ENCODE results near the gene GALNTL6. TPM values are rescaled to one million over a fixed set of nuclear protein-coding genes. Genes with fewer than 3 reads are reported as not detected.
A peak's percentile ranks its signal among the peaks of the same experiment; 100 is the strongest.

The GALNTL6 gene
- total RNA-seq (2014; rRNA removed; shearing (Covaris generic)) (0.38 TPM in 1 of 2 replicates, not detected in the other), polyA plus RNA-seq (2016; fragmentation: Nextera tagmentation; extraction: Ambion mirVana) (0.10 and 0.40 TPM in 2 replicates)
- long read RNA-seq, result 0 reads

- Histone ChIP-seq H3K4me1 (ENCODE audit: insufficient read depth) (peaks cover 13% of the 10 kb centered on the region), H3K9me2 (ENCODE audit: insufficient read depth) (no peaks in the 10 kb centered on the region), H3K27me3 (ENCODE audit: insufficient read depth) (peaks cover 59% of the 10 kb centered on the region), H3F3A (replicated peaks; ENCODE audit: low read depth) (peaks cover 5% of the 10 kb centered on the region; the same call in 1 of the 2 replicates), H4K20me1 (replicated peaks; ENCODE audit: insufficient read depth) (no peaks in the 10 kb centered on the region), H3K27ac (ENCODE audit: low read depth) (no peak within 1 kb of the TSS), H3K4me2 (peak within 1 kb of the TSS; percentile 97), H3K4me3 (peak within 1 kb of the TSS; percentile 80), H2AFZ (peak within 1 kb of the TSS; percentile 100), H3K79me2 (replicated peaks; ENCODE audit: insufficient read depth) (no peaks in the 10 kb centered on the region), H3K36me3 (ENCODE audit: insufficient read depth) (no peaks in the 10 kb centered on the region)
- Mint-ChIP-seq H3K9me3 (peaks cover 5% of the 10 kb centered on the region), H3K4me1 (peaks cover 12% of the 10 kb centered on the region), H3K27me3 (ENCODE audit: insufficient read depth, low read depth, poor library complexity) (peaks cover 32% of the 10 kb centered on the region), H3K4me3 (peak within 1 kb of the TSS; percentile 90), H3K36me3 (ENCODE audit: low read depth) (no peaks in the 10 kb centered on the region), H3K27ac (no peak within 1 kb of the TSS)
- no peak for TF ChIP-seq POLR2AphosphoS5 (IDR thresholded peaks at IDR 0.05; ENCODE audit: low read depth)
- peak; percentile 32 for TF ChIP-seq EZH2 (IDR thresholded peaks at IDR 0.05; ENCODE audit: low read depth, unreplicated experiment)
- ATAC-seq, result peak; percentile 87
- peak; percentile 53 for DNase-seq (ENCODE audit: low spot score)
Observed at GRCh38 chr4:171812665-171813525, at the start of gene GALNTL6. Gene GALNTL6, plus strand, starts transcription at chr4:171813404.

- no peaks in the 10 kb centered on the region for H3K4me1 ChIP-seq (ENCODE audit: insufficient read depth)
- no peaks in the 10 kb centered on the region for H3K36me3 ChIP-seq (ENCODE audit: insufficient read depth)
- Mint-ChIP-seq H3K27me3 (ENCODE audit: insufficient read depth, low read depth, poor library complexity) (peaks cover 3% of the 10 kb centered on the region), H3K36me3 (ENCODE audit: low read depth) (peaks cover 4% of the 10 kb centered on the region; the same call in 1 of the 3 replicates), H3K4me1 (no peaks in the 10 kb centered on the region), H3K4me3 (no peak overlapping the region), H3K9me3 (peaks cover 8% of the 10 kb centered on the region), H3K27ac (no peak overlapping the region)
- ATAC-seq, result no peak
- H2AFZ ChIP-seq, result no peak overlapping the region
- H3K79me2 ChIP-seq (replicated peaks; ENCODE audit: insufficient read depth), result no peaks in the 10 kb centered on the region
- H3K4me2 ChIP-seq, result no peak overlapping the region
- H4K20me1 ChIP-seq (replicated peaks; ENCODE audit: insufficient read depth), result no peaks in the 10 kb centered on the region
- TF ChIP-seq POLR2AphosphoS5 (IDR thresholded peaks at IDR 0.05; ENCODE audit: low read depth) (no peak), ZNF114 (CRISPR knock-in tag; IDR thresholded peaks at IDR 0.05) (no peak), JUNB (IDR thresholded peaks at IDR 0.05; ENCODE audit: unreplicated experiment) (no peak), EZH2phosphoT487 (IDR thresholded peaks at IDR 0.05; ENCODE audit: unreplicated experiment) (no peak), ETS1 (IDR thresholded peaks at IDR 0.05) (no peak)
- TF ChIP-seq, protein P1, sequence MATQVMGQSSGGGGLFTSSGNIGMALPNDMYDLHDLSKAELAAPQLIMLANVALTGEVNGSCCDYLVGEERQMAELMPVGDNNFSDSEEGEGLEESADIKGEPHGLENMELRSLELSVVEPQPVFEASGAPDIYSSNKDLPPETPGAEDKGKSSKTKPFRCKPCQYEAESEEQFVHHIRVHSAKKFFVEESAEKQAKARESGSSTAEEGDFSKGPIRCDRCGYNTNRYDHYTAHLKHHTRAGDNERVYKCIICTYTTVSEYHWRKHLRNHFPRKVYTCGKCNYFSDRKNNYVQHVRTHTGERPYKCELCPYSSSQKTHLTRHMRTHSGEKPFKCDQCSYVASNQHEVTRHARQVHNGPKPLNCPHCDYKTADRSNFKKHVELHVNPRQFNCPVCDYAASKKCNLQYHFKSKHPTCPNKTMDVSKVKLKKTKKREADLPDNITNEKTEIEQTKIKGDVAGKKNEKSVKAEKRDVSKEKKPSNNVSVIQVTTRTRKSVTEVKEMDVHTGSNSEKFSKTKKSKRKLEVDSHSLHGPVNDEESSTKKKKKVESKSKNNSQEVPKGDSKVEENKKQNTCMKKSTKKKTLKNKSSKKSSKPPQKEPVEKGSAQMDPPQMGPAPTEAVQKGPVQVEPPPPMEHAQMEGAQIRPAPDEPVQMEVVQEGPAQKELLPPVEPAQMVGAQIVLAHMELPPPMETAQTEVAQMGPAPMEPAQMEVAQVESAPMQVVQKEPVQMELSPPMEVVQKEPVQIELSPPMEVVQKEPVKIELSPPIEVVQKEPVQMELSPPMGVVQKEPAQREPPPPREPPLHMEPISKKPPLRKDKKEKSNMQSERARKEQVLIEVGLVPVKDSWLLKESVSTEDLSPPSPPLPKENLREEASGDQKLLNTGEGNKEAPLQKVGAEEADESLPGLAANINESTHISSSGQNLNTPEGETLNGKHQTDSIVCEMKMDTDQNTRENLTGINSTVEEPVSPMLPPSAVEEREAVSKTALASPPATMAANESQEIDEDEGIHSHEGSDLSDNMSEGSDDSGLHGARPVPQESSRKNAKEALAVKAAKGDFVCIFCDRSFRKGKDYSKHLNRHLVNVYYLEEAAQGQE (IDR thresholded peaks at IDR 0.05; ENCODE audit: unreplicated experiment), result no peak
- no peak for DNase-seq (ENCODE audit: low spot score)
- H3K4me3 ChIP-seq, result no peak overlapping the region
- H3K27me3 ChIP-seq (ENCODE audit: insufficient read depth), result no peaks in the 10 kb centered on the region
- no peaks in the 10 kb centered on the region for H3K9me2 ChIP-seq (ENCODE audit: insufficient read depth)
- no peak overlapping the region for H3K27ac ChIP-seq (ENCODE audit: low read depth)
- H3F3A ChIP-seq (replicated peaks; ENCODE audit: low read depth), result no peaks in the 10 kb centered on the region
Observed at GRCh38 chr4:171765514-171765913, 47.7 kb upstream of the GALNTL6 start.
